RPMI7951 (cell line): ENCODE results near the gene ARID1A. TPM values are rescaled to one million over a fixed set of nuclear protein-coding genes. Genes with fewer than 3 reads are reported as not detected.
A peak's percentile ranks its signal among the peaks of the same experiment; 100 is the strongest.

ENCODE experiments used
- DNase-seq: peaks from one replicate; pipeline ENCODE4 v3.0.0-alpha.2; 2012; ENCODE audit warnings: low read depth
- total RNA-seq: library from RNA; depleted of rRNA; stranded (reverse); fragments of >200 nt; shearing (Covaris generic); gene quantifications from 2 replicates; pipeline ENCODE4 v1.2.3, GENCODE V29; 2014

Gene ARID1A
- total RNA-seq, 1 experiment from 2014 or later = 15.4 TPM

DNA sequence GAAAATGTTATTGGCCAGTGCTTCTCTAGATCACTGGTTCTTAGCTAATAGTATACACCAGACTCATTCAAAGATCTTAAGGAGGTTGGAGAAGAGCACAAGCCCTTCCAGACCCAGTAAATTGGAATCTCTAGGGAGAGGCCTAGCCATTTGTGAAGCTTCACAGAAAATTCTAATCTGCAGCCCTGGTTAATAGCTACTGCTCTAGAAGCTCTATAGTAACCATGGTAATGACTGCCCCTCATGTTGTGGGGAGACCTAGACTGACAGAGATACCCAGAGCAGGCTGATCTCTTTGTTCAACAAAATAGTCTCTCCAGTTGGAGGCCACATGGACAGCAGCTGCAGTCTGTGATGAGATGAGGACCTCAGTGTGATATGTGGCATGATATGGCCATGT, 31.7 kb downstream of the ARID1A start:
- no peak for DNase-seq

- DNase-seq = no peak
Observed at GRCh38 chr1:26728645-26729044, 32.8 kb downstream of the ARID1A start.

GRCh38 chr1:26729633-26730032, 33.8 kb downstream of the ARID1A start:
- no peak for DNase-seq

DNA sequence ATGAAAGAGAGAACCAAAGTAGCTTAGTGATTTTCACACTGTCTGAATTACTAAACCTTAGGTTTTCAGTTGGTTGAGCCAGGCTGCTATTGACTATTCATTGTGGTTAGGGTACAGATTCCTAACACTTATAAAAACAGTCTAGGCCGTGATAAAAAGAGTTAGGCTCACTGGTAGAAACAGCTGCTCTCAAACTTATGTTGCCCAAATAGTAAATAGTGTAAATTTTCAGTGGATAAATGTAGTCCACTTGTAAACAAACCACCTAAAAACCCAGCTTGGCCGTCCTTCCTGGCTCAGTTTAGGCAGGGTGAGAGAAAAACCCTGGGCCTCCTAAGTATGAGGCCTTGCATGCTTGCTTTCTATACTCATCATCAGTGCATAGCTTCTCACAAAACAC, 34.9 kb downstream of the ARID1A start:
- no peak for DNase-seq

GRCh38 chr1:26731233-26731902, 35.6 kb downstream of the ARID1A start:
- DNase-seq = no peak

- DNase-seq = no peak
Observed at GRCh38 chr1:26733392-26733791, 37.6 kb downstream of the ARID1A start.

GRCh38 chr1:26733982-26734381, 38.2 kb downstream of the ARID1A start:
- DNase-seq = peak; percentile 56

- no peak for DNase-seq
Observed at GRCh38 chr1:26734501-26735058, 38.8 kb downstream of the ARID1A start.

DNA sequence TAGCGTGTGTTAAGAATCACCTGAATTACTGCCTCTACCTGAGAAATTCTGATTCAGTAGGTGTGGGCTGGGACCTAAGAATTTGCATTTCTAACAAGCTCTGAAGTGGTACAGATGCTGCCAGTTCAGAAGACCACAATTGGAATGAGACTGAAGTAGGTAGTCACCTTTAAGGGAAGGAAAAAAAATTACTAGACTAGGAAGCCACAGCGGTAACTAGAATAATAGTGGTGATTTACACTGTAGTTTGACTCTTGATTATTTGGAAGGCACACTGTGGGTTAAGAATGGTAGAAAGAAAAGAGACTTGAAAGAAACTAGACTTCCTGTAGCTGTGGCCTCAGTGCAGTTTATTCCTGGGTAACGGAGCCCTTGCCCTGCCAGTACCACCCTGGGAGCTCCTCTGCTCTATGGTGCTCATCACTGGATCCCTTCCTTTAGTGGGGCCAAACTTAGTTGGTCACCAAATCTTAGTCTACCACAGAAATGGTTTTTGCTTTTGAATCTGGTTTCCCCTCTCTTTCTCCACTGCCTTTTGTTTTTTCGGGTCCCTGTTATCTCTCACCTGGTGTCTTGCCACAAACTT, 43.6 kb downstream of the ARID1A start:
- no peak for DNase-seq

GRCh38 chr1:26740023-26740634, 44.3 kb downstream of the ARID1A start:
- DNase-seq = no peak

DNA sequence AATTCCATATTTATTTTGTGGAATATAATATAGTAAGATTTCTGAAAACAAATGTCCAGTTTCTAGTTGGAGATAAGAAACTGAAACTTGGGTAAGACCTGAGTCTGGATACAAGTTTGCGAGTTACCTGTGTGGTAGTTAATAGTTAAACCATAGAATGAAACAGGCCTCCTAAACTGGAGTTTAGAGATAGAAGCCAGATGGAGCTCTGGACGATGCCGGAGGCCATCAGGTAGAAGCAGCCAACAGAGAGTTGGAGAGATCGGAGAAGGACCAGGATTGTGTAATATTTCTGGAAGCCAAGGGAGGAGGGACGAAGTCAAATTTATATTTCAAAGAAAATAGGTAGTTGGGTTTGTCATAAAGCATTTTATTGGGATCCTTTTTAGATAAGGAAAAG, 45.1 kb downstream of the ARID1A start:
- no peak for DNase-seq

DNA sequence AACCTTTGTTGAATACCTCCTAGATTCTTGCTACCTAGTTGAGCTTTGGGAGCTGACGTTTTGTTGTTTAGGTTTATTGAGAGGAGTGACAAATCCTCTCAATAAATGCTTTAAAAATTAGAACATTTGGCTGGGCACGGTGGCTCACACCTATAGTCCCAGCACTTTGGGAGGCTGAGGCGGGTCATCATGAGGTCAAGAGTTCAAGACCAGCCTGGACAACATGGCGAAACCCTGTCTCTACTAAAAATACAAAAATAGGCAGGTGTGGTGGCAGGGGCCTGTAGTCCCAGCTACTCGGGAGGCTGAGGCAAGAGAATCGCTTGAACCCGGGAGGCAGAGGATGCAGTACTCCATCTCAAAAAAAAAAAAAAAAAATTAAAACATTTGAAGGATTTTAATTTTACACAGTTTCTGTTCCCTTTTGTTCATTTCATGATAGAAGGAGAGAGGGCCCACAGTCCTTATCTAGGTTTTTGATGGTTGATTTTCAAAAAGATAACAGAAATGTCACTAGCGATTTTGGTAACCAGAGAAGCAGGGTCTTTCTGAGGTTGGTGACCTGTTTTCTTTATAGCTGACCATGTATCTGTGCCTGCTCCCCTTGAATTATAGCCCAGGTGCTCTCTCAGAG, 47.7 kb downstream of the ARID1A start:
- DNase-seq = no peak

- peak; percentile 93 for DNase-seq
Observed at GRCh38 chr1:26744075-26744959, 48.5 kb downstream of the ARID1A start.

DNA sequence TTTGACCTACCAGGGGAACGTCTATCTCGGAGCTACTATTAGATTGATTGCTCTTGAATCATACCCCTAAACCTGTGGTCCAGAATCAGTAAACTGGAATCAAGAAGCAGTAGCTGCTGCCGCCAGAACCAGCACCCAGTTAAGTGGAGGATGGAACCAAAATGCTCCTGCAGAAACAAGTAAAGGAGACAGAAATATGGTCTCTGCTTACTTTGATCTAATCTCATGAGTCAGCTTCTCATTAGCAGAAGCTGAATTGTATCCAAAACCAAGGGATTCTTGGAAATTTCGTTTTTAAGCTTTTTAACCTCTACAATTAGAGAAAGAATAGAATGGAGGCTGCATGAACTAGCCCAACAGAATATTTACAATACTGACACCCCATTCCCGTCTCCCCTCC, 49.4 kb downstream of the ARID1A start:
- DNase-seq = peak; percentile 35

- DNase-seq = no peak
Observed at GRCh38 chr1:26747048-26747447, 51.2 kb downstream of the ARID1A start.

DNA sequence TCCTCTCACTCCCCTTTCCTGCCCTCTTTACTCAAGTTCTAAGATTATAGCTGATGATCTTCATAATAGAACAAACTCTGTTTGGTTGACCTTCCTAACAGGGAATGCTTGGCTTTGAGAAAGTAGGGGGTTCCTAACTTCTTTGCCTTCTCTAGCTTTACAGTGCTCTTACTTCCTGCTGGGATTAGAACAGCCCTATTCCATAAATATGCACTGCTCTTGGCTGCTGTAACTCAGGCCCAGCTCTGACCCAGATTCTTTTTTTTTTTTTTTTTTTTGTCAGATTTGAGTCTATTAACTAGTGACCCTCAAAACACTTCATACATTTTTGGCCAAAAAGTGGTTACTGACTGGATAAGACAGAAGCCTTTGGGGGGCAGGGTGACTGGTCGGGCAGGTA, 52.5 kb downstream of the ARID1A start:
- no peak for DNase-seq

DNA sequence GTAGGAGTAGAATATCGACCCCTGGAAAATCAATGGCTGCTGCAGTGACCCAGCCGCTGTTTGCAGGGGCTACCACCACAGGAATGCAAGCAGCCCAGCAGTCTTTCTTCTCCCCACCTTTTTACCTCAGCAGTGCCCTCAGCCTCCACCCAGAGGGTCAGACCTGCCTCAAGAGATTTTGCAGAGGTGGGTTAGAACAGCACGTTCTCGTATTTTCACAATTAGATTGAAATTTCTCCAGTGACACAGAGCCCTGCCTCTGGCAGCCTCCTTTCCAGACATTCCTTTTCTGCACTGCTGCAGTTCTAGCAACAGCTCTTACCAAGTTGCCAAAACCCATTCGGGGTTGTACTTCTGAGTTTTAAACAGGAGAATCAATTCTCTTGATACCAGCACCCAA, 53.6 kb downstream of the ARID1A start:
- no peak for DNase-seq

GRCh38 chr1:26750428-26750827, 54.6 kb downstream of the ARID1A start:
- DNase-seq = no peak

GRCh38 chr1:26752519-26752918, 56.7 kb downstream of the ARID1A start:
- no peak for DNase-seq

DNA sequence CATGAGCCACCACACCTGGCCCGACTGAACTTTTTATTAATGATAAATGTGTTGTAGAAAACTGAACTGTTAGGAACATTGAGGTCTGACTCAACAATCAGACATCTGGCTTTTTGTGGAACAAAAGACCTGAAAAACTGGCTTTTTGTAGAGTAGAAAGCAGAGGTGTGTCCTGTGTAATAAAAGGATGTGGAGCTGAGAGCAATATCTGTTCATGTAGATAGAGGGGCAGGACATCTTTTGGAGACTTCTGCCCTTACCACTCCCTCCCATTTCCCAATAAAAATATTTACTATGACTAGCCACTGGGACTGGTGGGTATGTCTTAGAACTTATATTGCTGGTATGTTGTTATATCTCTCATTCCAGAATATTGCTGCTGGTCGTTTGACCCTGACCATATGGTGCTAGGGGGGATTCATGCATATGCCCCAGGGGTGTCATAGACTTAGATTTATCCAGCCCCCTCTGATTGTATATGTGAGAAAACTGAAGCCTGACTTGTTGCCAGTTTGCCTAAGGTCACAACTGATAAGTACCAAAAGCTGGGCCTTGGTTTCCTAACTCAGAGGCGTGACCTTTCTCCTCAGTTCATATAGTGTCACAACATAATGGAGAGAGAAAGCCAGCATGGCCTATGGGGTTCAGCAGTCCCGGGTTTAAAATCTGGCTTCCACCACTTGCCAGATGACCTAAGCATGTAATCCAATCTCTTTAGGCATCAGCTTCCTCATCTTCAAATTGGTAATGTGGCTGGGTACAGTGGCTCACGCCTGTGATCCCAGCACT, 58.5 kb downstream of the ARID1A start:
- no peak for DNase-seq

DNA sequence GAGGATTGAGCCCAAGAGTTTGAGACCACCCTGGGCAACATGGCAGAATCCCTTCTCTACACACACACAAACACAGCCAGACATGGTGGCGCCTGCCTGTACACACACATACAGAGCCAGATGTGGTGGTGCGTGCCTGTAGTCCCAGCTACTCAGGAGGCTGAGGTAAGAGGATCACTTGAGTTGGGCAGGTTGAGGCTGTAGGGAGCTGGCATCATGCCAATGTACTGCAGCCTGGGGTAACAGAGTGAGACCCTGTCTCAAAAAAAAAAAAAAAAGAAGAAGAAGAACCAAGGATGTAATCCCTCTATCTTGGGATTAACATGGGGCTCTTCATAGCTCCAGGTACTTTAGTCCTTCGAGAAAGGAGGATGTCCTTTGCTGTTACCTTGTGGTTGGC, 62.5 kb downstream of the ARID1A start:
- no peak for DNase-seq
